ENCODE results near the gene BHLHA15. TPM values are rescaled to one million over a fixed set of nuclear protein-coding genes. Genes with fewer than 3 reads are reported as not detected.

Gene BHLHA15
- total and polyA plus RNA-seq, 9 of the 15 experiments (the other 6 are each of a cell fraction or from before 2014, with no cell fraction given), result 0.22 to 2.0 (median 1.1) TPM; not detected in 4

GRCh38 chr7:98248156-98248555 is 36.9 kb downstream of the BHLHA15 start:
- H3K36me3 ChIP-seq (ENCODE audit: control insufficient read depth, insufficient read depth, low read length), result no peaks in the 10 kb centered on the region
- CTCF ChIA-PET (ENCODE audit: low intra/inter-chr PET ratio), result no interaction called here
- H3K4me2 ChIP-seq (ENCODE audit: insufficient read depth, low read length), result no peak overlapping the region
- no peaks in the 10 kb centered on the region for H4K20me1 ChIP-seq (replicated peaks; ENCODE audit: control insufficient read depth, insufficient read depth, low read length)
- peaks cover 9% of the 10 kb centered on the region for H3K79me2 ChIP-seq (ENCODE audit: control insufficient read depth, insufficient read depth, low read length)
- DNase-seq (ENCODE audit: extremely low read depth in 1 of 4, low spot score in 3 of 4), result no peak
- H2AFZ ChIP-seq (ENCODE audit: low read depth, low read length), result no peak overlapping the region
- no peak for ATAC-seq
- FAIRE-seq, result no peak
- no TSS peak for BruUV-seq (replicated peaks)
- 75% methylated on average over 5 of the region's 12 CpGs for WGBS (ENCODE audit: insufficient coverage, low coverage, missing lambda C conversion rate)
- intact Hi-C loops (cut with micrococcal nuclease) (no loop called here), in situ Hi-C loops (cut with MboI) (no loop called here)
- no peak overlapping the region for H3K4me3 ChIP-seq
- H3K27ac ChIP-seq (ENCODE audit: extremely low read depth, low read depth, low read length), result no peak overlapping the region
- no peaks in the 10 kb centered on the region for H3K27me3 ChIP-seq (ENCODE audit: control insufficient read depth in 2 of 2, insufficient read depth in 2 of 2, low read length in 2 of 2)
- H3K9me1 ChIP-seq (ENCODE audit: control insufficient read depth, insufficient read depth, low read length), result no peaks in the 10 kb centered on the region
- TF ChIP-seq PTTG1 (tag; IDR thresholded peaks at IDR 0.05; ENCODE audit: low read depth) (no peak), PTRF (tag; IDR thresholded peaks at IDR 0.05) (no peak), ZNF134 (CRISPR knock-in tag; conservative IDR thresholded peaks at IDR 0.05) (no peak), GABPB2 (CRISPR knock-in tag; conservative IDR thresholded peaks at IDR 0.05) (no peak), XRCC3 (IDR thresholded peaks at IDR 0.05) (no peak), E2F5 (CRISPR knock-in tag; IDR thresholded peaks at IDR 0.05) (no peak), ZSCAN32 (CRISPR knock-in tag; IDR thresholded peaks at IDR 0.05) (no peak), PHF20 (IDR thresholded peaks at IDR 0.05; ENCODE audit: partially characterized antibody) (no peak), TBL1XR1 (IDR thresholded peaks at IDR 0.05; ENCODE audit: low read length in 2 of 2) (no peak), RBM14 (IDR thresholded peaks at IDR 0.05; ENCODE audit: borderline replicate concordance, insufficient read depth, low read depth, low read length) (no peak), ZNF347 (CRISPR knock-in tag; IDR thresholded peaks at IDR 0.05; ENCODE audit: low read depth) (no peak), ZFPM2 (CRISPR knock-in tag; IDR thresholded peaks at IDR 0.05) (no peak), IFI16 (CRISPR knock-in tag; IDR thresholded peaks at IDR 0.05) (no peak), MBD2 (IDR thresholded peaks at IDR 0.05; ENCODE audit: borderline replicate concordance, low read depth) (no peak), ZNF436 (CRISPR knock-in tag; IDR thresholded peaks at IDR 0.05) (no peak), TAF7 (tag; IDR thresholded peaks at IDR 0.05) (no peak), ZNF143 (CRISPR knock-in tag; IDR thresholded peaks at IDR 0.05) (no peak), MYBL2 (IDR thresholded peaks at IDR 0.05; ENCODE audit: low read depth) (no peak), MYBL2 (CRISPR knock-in tag; IDR thresholded peaks at IDR 0.05; ENCODE audit: borderline replicate concordance) (no peak), ZNF311 (CRISPR knock-in tag; IDR thresholded peaks at IDR 0.05) (no peak), PKNOX1 (IDR thresholded peaks at IDR 0.05) (no peak)
- peaks cover 10 to 24% of the 10 kb centered on the region in 2 experiments; a peak in 4 of 5 replicates for H3K4me1 ChIP-seq (replicated peaks in 1 of 2; ENCODE audit: control insufficient read depth in 2 of 2, insufficient read depth in 2 of 2, low read length in 2 of 2)
- no peak overlapping the region for H3K9ac ChIP-seq (ENCODE audit: insufficient read depth in 1 of 2, low read depth in 2 of 2, low read length in 2 of 2)
- POLR2A ChIA-PET, result no interaction called here
- no peaks in the 10 kb centered on the region for H3K9me3 ChIP-seq (replicated peaks; ENCODE audit: control insufficient read depth, insufficient read depth, low read depth, low read length)

All from K562 (cell line).